Ishikawa (cell line): ENCODE results near the gene CADM2.

Experiments
- CEBPB ChIP-seq: IDR thresholded peaks from 2 replicates; pipeline ENCODE4 v1.6.1; 2012
- CREB1 ChIP-seq: IDR thresholded peaks from 2 replicates; pipeline ENCODE4 v1.6.1; 2012; ENCODE audit warnings: low read depth
- EP300 ChIP-seq: IDR thresholded peaks from 2 replicates; pipeline ENCODE4 v1.6.1; 2012; ENCODE audit warnings: borderline replicate concordance
- MAX ChIP-seq: IDR thresholded peaks from 2 replicates; pipeline ENCODE4 v1.6.1; 2012
- NFIC ChIP-seq: IDR thresholded peaks from 2 replicates; pipeline ENCODE4 v1.6.1; 2012
- USF1 ChIP-seq: IDR thresholded peaks from 2 replicates; pipeline ENCODE4 v1.6.1; 2012

- TF ChIP-seq CREB1 (no peak), EP300 (no peak), USF1 (no peak), MAX (no peak), NFIC (no peak), CEBPB (no peak)
These were observed 595.4 kb downstream of the CADM2 start for GRCh38 chr3:85554153-85554552.
